Ureter (tissue), 1 donor: Measurements from ENCODE around the gene MTG2. TPM values are rescaled to one million over a fixed set of nuclear protein-coding genes. Genes with fewer than 3 reads are reported as not detected.

Experiments
- total RNA-seq: library from RNA; stranded (reverse); gene quantifications from one replicate; pipeline ENCODE4 v1.2.4, GENCODE V29; 2023
- donor health status: DM: yes; HTN: yes; CAD: no.

MTG2 gene
- total RNA-seq, 1 donor from 2014 or later = 35.5 TPM

Other genes with a start within 250 kb of the MTG2 start
- 31.3 TPM for gene TAF4, start 117.1 kb upstream of the MTG2 start, total RNA-seq
- 39.0 TPM for gene LSM14B, start 60.6 kb upstream of the MTG2 start, total RNA-seq
- 181 TPM for gene PSMA7, start 39.6 kb upstream of the MTG2 start, total RNA-seq
- gene SS18L1, start 39.3 kb upstream of the MTG2 start, total RNA-seq = 15.6 TPM
- gene HRH3, start 37.2 kb downstream of the MTG2 start, total RNA-seq = 4.2 TPM
- 130 TPM for gene OSBPL2, start 55.5 kb downstream of the MTG2 start, total RNA-seq
- 72.6 TPM for gene ADRM1, start 120.0 kb downstream of the MTG2 start, total RNA-seq
- 433 TPM for gene LAMA5, start 184.3 kb downstream of the MTG2 start, total RNA-seq
- 1,691 TPM for gene RPS21, start 204.1 kb downstream of the MTG2 start, total RNA-seq
- 4.0 TPM for gene CABLES2, start 224.3 kb downstream of the MTG2 start, total RNA-seq
- gene RBBP8NL, start 244.5 kb downstream of the MTG2 start, total RNA-seq = 11.4 TPM